C4-2B (cell line): ENCODE measurements around the gene IQSEC1.

Experiments
- H3K27ac ChIP-seq: fragments of 450-650 bp; 2 replicates; pipeline ENCODE4 v1.5.1; 2017
- CTCF ChIP-seq: fragments of 450-650 bp; conservative IDR thresholded peaks from 2 replicates; pipeline ENCODE4 v1.5.1; 2017; ENCODE audit warnings: mild to moderate bottlenecking
- ZFX ChIP-seq: fragments of 450-650 bp; IDR thresholded peaks from 2 replicates; pipeline ENCODE4 v1.6.1; 2017

Gene IQSEC1

GRCh38 chr3:13055634-13056033 is 17.6 kb downstream of the IQSEC1 start:
- TF ChIP-seq CTCF (no peak), ZFX (no peak)
- no peak overlapping the region for H3K27ac ChIP-seq

- TF ChIP-seq CTCF (no peak), ZFX (no peak)
- H3K27ac ChIP-seq = no peak overlapping the region
Observed at GRCh38 chr3:13054341-13055285, 18.6 kb downstream of the IQSEC1 start.

- TF ChIP-seq CTCF (no peak), ZFX (no peak)
- no peak overlapping the region for H3K27ac ChIP-seq
Observed at GRCh38 chr3:13053893-13054292, 19.3 kb downstream of the IQSEC1 start.

GRCh38 chr3:13053420-13053819 is 19.8 kb downstream of the IQSEC1 start:
- H3K27ac ChIP-seq = no peak overlapping the region
- TF ChIP-seq ZFX = no peak
- no peak for TF ChIP-seq CTCF

GRCh38 chr3:13052191-13052820 is 20.9 kb downstream of the IQSEC1 start:
- TF ChIP-seq CTCF = no peak
- no peak for TF ChIP-seq ZFX
- H3K27ac ChIP-seq = no peak overlapping the region

GRCh38 chr3:13051581-13051980 is 21.6 kb downstream of the IQSEC1 start:
- no peak for TF ChIP-seq CTCF
- no peak for TF ChIP-seq ZFX
- H3K27ac ChIP-seq = no peak overlapping the region

- TF ChIP-seq ZFX = no peak
- no peak for TF ChIP-seq CTCF
- H3K27ac ChIP-seq = no peak overlapping the region
Observed at GRCh38 chr3:13051066-13051465, 22.2 kb downstream of the IQSEC1 start.
